HepG2 (cell line): ENCODE data around the gene SYDE2. TPM values are rescaled to one million over a fixed set of nuclear protein-coding genes. Genes with fewer than 3 reads are reported as not detected.

Experiments used
- ATAC-seq: fragments of 200-7000 bp; cut with Tn5 transposase; 3 replicates; pipeline ENCODE4 v1.9.1; 2020; ENCODE audit warnings: mild to moderate bottlenecking, moderate library complexity
- BruUV-seq: library from RNA; stranded (reverse); fragments of 400-500 nt; replicated peaks from 2 replicates; lab custom pipeline; 2021; lab: Mats Ljungman, UMichigan
- CTCF ChIA-PET: fragments of 300-600 bp; formaldehyde crosslinking; extraction: SDS; loops from one replicate; lab custom pipeline; 2021; ENCODE audit warnings: low total read pairs, inconsistent platforms, low intra/inter-chr PET ratio; lab: Yijun Ruan, JAX
- POLR2A ChIA-PET: fragments of 350-600 bp; sonication (Branson Sonifier 250); formaldehyde crosslinking; loops from one replicate; lab custom pipeline; 2020; ENCODE audit warnings: antibody characterized with exemption, inconsistent platforms; lab: Yijun Ruan, JAX
- DNase-seq: peaks from one replicate; pipeline ENCODE4 v3.0.0-alpha.2; 2015; ENCODE audit warnings: low spot score
- FAIRE-seq: peaks from 3 replicates; lab custom pipeline; 2011; peaks lifted over from hg19 to GRCh38; lab: Jason Lieb, UNC
- H2AFZ ChIP-seq: one replicate; pipeline ENCODE4 v1.6.1; 2011; ENCODE audit warnings: low read length, inconsistent platforms
- H3K27ac ChIP-seq: fragments of 300-600 bp; 3 replicates; pipeline ENCODE4 v1.8.0; 2011; ENCODE audit warnings: mixed run types, mild to moderate bottlenecking, mixed read lengths, low read length, inconsistent platforms; ENCODE audit not compliant: insufficient read depth; ENCODE audit errors: extremely low read length
- H3K27me3 ChIP-seq, 2 experiments: fragments of 200-600 bp in 1 of 2; 2 replicates in 1 of 2; 3 replicates in 1 of 2; pipeline versions ENCODE4 v1.6.0 to v1.8.0; 2011; ENCODE audit warnings: low read length in 2 of 2, mild to moderate bottlenecking in 2 of 2, moderate library complexity in 2 of 2, inconsistent platforms in 1 of 2; ENCODE audit not compliant: insufficient read depth in 2 of 2, control insufficient read depth in 1 of 2
- H3K36me3 ChIP-seq, 2 experiments: fragments of 200-600 bp in 1 of 2; replicated peaks in 1 of 2; 2 replicates in 1 of 2; 3 replicates in 1 of 2; pipeline versions ENCODE4 v1.5.1 to v1.8.0; 2011; ENCODE audit warnings: low read length in 2 of 2, inconsistent platforms in 1 of 2; ENCODE audit not compliant: insufficient read depth in 2 of 2, control insufficient read depth in 1 of 2
- H3K4me1 ChIP-seq: 2 replicates; pipeline ENCODE4 v1.5.1; 2012; ENCODE audit warnings: low read length, inconsistent platforms; ENCODE audit not compliant: insufficient read depth
- H3K4me2 ChIP-seq: 2 replicates; pipeline ENCODE4 v1.6.0; 2011; ENCODE audit warnings: low read depth, low read length, inconsistent platforms
- H3K4me3 ChIP-seq, 3 experiments: fragments of 200-600 bp in 1 of 3; sonication (generic), shearing (Covaris generic) in 1 of 3; replicated peaks in 1 of 3; 2 replicates each; pipeline ENCODE4 v1.5.1; 2011 to 2016; ENCODE audit warnings: low read length in 3 of 3, inconsistent platforms in 2 of 3, low read depth in 2 of 3, mild to moderate bottlenecking in 2 of 3, control low read depth in 1 of 3, mixed read lengths in 1 of 3; ENCODE audit not compliant: insufficient read depth in 1 of 3
- H3K79me2 ChIP-seq: one replicate; pipeline ENCODE4 v1.6.1; 2011; ENCODE audit warnings: low read length, inconsistent platforms; ENCODE audit not compliant: insufficient read depth
- H3K9ac ChIP-seq: 2 replicates; pipeline ENCODE4 v1.6.0; 2011; ENCODE audit warnings: mild to moderate bottlenecking, low read depth, low read length, inconsistent platforms; ENCODE audit not compliant: insufficient read depth
- H3K9me3 ChIP-seq: 2 replicates; pipeline ENCODE4 v1.5.1; 2012; ENCODE audit warnings: mild to moderate bottlenecking, low read length
- H4K20me1 ChIP-seq: 2 replicates; pipeline ENCODE4 v1.6.0; 2011; ENCODE audit warnings: inconsistent platforms, mild to moderate bottlenecking, low read length, moderate library complexity; ENCODE audit not compliant: insufficient read depth
- CCAR2 ChIP-seq: fragments of 200-400 bp; formaldehyde crosslinking; optimal IDR thresholded peaks from 2 replicates; pipeline ENCODE3; 2018; ENCODE audit warnings: low read depth, mild to moderate bottlenecking, low read length, moderate library complexity
- MBD4 ChIP-seq: IDR thresholded peaks from 2 replicates; pipeline ENCODE4 v1.6.1; 2012; ENCODE audit warnings: low read length, inconsistent platforms, borderline replicate concordance
- MIER3 ChIP-seq: IDR thresholded peaks from 2 replicates; pipeline ENCODE4 v1.6.1; 2016; ENCODE audit warnings: missing compliant biosample characterization, borderline replicate concordance
- MXD4 ChIP-seq: IDR thresholded peaks from 2 replicates; pipeline ENCODE4 v1.6.1; 2016; ENCODE audit warnings: mild to moderate bottlenecking, missing biosample characterization, missing genetic modification reagents
- PAXIP1 ChIP-seq: sonication (generic); formaldehyde crosslinking; conservative IDR thresholded peaks from 2 replicates; pipeline ENCODE4 v1.4.0; 2020; ENCODE audit warnings: mild to moderate bottlenecking, missing genetic modification reagents, moderate library complexity
- ZKSCAN8 ChIP-seq: IDR thresholded peaks from 2 replicates; pipeline ENCODE4 v1.6.1; 2016; ENCODE audit warnings: borderline replicate concordance, missing genetic modification reagents, missing compliant biosample characterization
- ZNF451 ChIP-seq: sonication (generic); formaldehyde crosslinking; IDR thresholded peaks from 2 replicates; pipeline ENCODE4 v1.5.0; 2020; ENCODE audit warnings: mild to moderate bottlenecking, missing genetic modification reagents
- WGBS: methylation state at CpG from one replicate; pipeline ENCODE4 v1.1.6; 2017; ENCODE audit warnings: low lambda C conversion rate; 5-methylcytosine and 5-hydroxymethylcytosine counted together
- in situ Hi-C: cut with HindIII; loops from 2 replicates; pipeline ENCODE4 v1.10.0; 2017; ENCODE audit warnings: low pct_unique_long_range_greater_than_20kb; ENCODE audit not compliant: extremely low pct_ligation_motif_present
- intact Hi-C: fragments of 100-400 bp; cut with micrococcal nuclease; formaldehyde crosslinking; loops from one replicate; pipeline ENCODE4 v1.10.0; 2022; ENCODE audit not compliant: unreplicated experiment
- polyA plus RNA-seq, 8 experiments: library from polyadenylated mRNA; depleted of rRNA in 3 of 8; stranded (reverse) in 7 of 8; unstranded in 1 of 8; fragments of >200 nt; fragmentation: Illumina TruSeq in 4 of 8; extraction: Trizol in 4 of 8; gene quantifications; 2 replicates each; pipeline versions ENCODE4 v1.2.1 to v1.2.3, GENCODE V29; 2011 to 2016; ENCODE audit warnings: low read depth in 4 of 8, missing spikeins in 1 of 8, mixed read lengths in 1 of 8; ENCODE audit not compliant: insufficient read depth in 1 of 8
- total RNA-seq, 5 experiments: library from RNA; depleted of rRNA; stranded (reverse); fragments of >200 nt; fragmentation: Illumina TruSeq; extraction: Trizol; gene quantifications; 2 replicates each; pipeline ENCODE4 v1.2.3, GENCODE V29; 2016; ENCODE audit warnings: low read depth in 1 of 5
- TF ChIP-seq, protein P1 (sequence below): sonication (generic); formaldehyde crosslinking; IDR thresholded peaks from 2 replicates; pipeline ENCODE4 v1.5.1; 2020; ENCODE audit warnings: mild to moderate bottlenecking, missing genetic modification reagents, borderline replicate concordance
- TF ChIP-seq, protein P2 (sequence below): sonication (generic); formaldehyde crosslinking; IDR thresholded peaks from 2 replicates; pipeline ENCODE4 v1.5.1; 2020; ENCODE audit warnings: mild to moderate bottlenecking, missing genetic modification reagents, moderate library complexity
- TF ChIP-seq, protein P3 (sequence below): sonication (generic); formaldehyde crosslinking; IDR thresholded peaks from 2 replicates; pipeline ENCODE4 v1.8.0; 2022; ENCODE audit warnings: mild to moderate bottlenecking, missing genetic modification reagents, moderate library complexity
- TF ChIP-seq, protein P4 (sequence below): sonication (generic); formaldehyde crosslinking; IDR thresholded peaks from 2 replicates; pipeline ENCODE4 v1.4.0; 2020; ENCODE audit warnings: missing genetic modification reagents

The SYDE2 gene
- total and polyA plus RNA-seq, 2 of the 13 experiments (the other 11 are each of a cell fraction or from before 2014, with no cell fraction given), result 1.8 to 5.3 TPM

- Histone ChIP-seq H3K9ac (no peak overlapping the region), H3K4me3 (no peak overlapping the region), H3K27ac (no peak overlapping the region), H2AFZ (no peak overlapping the region), H3K27me3 (no peaks in the 10 kb centered on the region; a peak in 1 of 5 replicates), H3K4me1 (no peaks in the 10 kb centered on the region), H3K36me3 (no peaks in the 10 kb centered on the region), H3K9me3 (no peaks in the 10 kb centered on the region), H4K20me1 (no peaks in the 10 kb centered on the region), H3K79me2 (no peaks in the 10 kb centered on the region), H3K4me2 (no peak overlapping the region)
- intact Hi-C loops, result no loop called here
- WGBS, result 0% methylated on average over 1 of the region's 1 CpG
- ATAC-seq, result no peak
- DNase-seq, result no peak
- POLR2A ChIA-PET, result no interaction called here
- no TSS peak for BruUV-seq
- no peak for FAIRE-seq
- CTCF ChIA-PET, result no interaction called here
- in situ Hi-C loops, result no loop called here
- TF ChIP-seq MIER3 (no peak), PAXIP1 (CRISPR knock-in tag) (no peak), MBD4 (no peak), MXD4 (no peak), CCAR2 (no peak), ZKSCAN8 (CRISPR knock-in tag) (no peak), ZNF451 (no peak)
- TF ChIP-seq, protein P1, sequence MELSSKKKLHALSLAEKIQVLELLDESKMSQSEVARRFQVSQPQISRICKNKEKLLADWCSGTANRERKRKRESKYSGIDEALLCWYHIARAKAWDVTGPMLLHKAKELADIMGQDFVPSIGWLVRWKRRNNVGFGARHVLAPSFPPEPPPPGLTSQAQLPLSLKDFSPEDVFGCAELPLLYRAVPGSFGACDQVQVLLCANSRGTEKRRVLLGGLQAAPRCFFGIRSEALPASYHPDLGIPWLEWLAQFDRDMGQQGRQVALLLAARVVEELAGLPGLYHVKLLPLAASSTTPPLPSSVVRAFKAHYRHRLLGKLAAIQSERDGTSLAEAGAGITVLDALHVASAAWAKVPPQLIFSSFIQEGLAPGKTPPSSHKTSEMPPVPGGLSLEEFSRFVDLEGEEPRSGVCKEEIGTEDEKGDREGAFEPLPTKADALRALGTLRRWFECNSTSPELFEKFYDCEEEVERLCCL (CRISPR knock-in tag), result no peak
- TF ChIP-seq, protein P2, sequence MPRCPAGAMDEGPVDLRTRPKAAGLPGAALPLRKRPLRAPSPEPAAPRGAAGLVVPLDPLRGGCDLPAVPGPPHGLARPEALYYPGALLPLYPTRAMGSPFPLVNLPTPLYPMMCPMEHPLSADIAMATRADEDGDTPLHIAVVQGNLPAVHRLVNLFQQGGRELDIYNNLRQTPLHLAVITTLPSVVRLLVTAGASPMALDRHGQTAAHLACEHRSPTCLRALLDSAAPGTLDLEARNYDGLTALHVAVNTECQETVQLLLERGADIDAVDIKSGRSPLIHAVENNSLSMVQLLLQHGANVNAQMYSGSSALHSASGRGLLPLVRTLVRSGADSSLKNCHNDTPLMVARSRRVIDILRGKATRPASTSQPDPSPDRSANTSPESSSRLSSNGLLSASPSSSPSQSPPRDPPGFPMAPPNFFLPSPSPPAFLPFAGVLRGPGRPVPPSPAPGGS (CRISPR knock-in tag), result no peak
- TF ChIP-seq, protein P3, sequence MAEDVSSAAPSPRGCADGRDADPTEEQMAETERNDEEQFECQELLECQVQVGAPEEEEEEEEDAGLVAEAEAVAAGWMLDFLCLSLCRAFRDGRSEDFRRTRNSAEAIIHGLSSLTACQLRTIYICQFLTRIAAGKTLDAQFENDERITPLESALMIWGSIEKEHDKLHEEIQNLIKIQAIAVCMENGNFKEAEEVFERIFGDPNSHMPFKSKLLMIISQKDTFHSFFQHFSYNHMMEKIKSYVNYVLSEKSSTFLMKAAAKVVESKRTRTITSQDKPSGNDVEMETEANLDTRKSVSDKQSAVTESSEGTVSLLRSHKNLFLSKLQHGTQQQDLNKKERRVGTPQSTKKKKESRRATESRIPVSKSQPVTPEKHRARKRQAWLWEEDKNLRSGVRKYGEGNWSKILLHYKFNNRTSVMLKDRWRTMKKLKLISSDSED, result no peak
- TF ChIP-seq, protein P4, sequence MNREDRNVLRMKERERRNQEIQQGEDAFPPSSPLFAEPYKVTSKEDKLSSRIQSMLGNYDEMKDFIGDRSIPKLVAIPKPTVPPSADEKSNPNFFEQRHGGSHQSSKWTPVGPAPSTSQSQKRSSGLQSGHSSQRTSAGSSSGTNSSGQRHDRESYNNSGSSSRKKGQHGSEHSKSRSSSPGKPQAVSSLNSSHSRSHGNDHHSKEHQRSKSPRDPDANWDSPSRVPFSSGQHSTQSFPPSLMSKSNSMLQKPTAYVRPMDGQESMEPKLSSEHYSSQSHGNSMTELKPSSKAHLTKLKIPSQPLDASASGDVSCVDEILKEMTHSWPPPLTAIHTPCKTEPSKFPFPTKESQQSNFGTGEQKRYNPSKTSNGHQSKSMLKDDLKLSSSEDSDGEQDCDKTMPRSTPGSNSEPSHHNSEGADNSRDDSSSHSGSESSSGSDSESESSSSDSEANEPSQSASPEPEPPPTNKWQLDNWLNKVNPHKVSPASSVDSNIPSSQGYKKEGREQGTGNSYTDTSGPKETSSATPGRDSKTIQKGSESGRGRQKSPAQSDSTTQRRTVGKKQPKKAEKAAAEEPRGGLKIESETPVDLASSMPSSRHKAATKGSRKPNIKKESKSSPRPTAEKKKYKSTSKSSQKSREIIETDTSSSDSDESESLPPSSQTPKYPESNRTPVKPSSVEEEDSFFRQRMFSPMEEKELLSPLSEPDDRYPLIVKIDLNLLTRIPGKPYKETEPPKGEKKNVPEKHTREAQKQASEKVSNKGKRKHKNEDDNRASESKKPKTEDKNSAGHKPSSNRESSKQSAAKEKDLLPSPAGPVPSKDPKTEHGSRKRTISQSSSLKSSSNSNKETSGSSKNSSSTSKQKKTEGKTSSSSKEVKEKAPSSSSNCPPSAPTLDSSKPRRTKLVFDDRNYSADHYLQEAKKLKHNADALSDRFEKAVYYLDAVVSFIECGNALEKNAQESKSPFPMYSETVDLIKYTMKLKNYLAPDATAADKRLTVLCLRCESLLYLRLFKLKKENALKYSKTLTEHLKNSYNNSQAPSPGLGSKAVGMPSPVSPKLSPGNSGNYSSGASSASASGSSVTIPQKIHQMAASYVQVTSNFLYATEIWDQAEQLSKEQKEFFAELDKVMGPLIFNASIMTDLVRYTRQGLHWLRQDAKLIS (CRISPR knock-in tag), result no peak
Observed at GRCh38 chr1:85118751-85119150, 82.1 kb downstream of the SYDE2 start.
